ENCODE results near the gene MRC1.

The MRC1 gene

DNA sequence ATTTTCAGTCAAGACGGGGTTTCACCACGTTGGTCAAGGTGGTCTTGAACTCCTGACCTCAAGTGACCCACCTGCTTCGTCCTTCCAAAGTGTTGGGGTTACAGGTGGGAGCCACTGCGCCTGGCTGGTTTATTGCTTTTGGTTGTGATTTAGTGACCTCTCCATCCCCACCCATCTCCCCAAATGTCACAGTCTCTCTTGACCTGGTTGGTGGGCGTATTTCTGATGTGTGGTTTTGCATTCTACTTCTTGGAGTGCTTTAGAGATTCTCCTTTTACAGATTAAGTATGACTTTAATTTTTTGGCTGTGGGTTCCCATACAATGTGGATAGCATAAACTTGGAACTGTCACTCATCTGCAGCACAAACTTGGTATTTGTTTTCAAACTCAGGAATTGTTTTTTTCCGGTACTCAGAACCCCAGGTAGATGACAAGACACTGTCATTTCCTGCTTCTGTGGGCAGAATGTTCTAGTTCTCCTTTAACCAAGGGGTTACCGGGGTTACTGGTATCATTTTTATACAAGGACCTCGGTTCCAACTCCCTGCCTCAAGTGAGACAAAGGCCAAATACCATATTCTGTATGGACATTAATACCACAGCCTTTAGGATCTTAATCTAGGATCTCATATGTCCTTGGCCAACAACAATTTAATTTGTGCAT, 50.5 kb downstream of the MRC1 start:
- Histone ChIP-seq H3K9me3 (ENCODE audit: control insufficient read depth in 1 of 2, low read length in 2 of 2) (no peaks in the 10 kb centered on the region), H3K36me3 (ENCODE audit: control insufficient read depth in 1 of 2, insufficient read depth in 2 of 2, low read length in 2 of 2) (no peaks in the 10 kb centered on the region), H3K27me3 (ENCODE audit: control insufficient read depth in 1 of 2, insufficient read depth in 2 of 2, low read length in 2 of 2) (no peaks in the 10 kb centered on the region), H3K4me3 (ENCODE audit: low read depth in 1 of 2, low read length in 2 of 2) (no peak overlapping the region), H3K9ac (ENCODE audit: low read depth in 1 of 2, low read length in 2 of 2) (no peak overlapping the region), H3K27ac (ENCODE audit: low read depth, low read length) (no peak overlapping the region), H3K4me1 (ENCODE audit: control insufficient read depth in 1 of 2, insufficient read depth in 2 of 2, low read length in 2 of 2) (no peaks in the 10 kb centered on the region)

DNA sequence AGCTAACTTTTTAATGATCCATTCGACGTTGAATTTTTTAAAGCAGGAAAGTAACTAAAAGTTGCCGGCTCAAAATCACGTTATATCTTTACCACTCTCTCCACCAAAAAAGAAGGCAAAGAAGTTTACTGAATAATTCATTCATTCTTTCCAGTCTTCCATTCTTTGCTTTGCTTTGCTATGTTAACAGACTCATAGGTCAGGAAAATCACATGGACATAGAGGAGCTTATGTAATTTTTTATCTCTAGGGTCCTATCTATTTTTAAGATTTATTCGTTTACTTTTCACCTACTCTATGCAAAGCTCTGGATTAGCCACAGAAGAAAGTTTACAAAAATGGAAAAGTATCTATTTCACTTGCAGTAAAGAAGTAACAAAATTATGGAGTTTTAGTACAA, 52.6 kb downstream of the MRC1 start:
- no peaks in the 10 kb centered on the region for H3K36me3 ChIP-seq (ENCODE audit: control insufficient read depth in 1 of 2, insufficient read depth in 2 of 2, low read length in 2 of 2)
- no peak overlapping the region for H3K27ac ChIP-seq (ENCODE audit: low read depth, low read length)
- no peaks in the 10 kb centered on the region for H3K9me3 ChIP-seq (ENCODE audit: control insufficient read depth in 1 of 2, low read length in 2 of 2)
- H3K4me3 ChIP-seq (ENCODE audit: low read depth in 1 of 2, low read length in 2 of 2) = no peak overlapping the region
- H3K27me3 ChIP-seq (ENCODE audit: control insufficient read depth in 1 of 2, insufficient read depth in 2 of 2, low read length in 2 of 2) = no peaks in the 10 kb centered on the region
- no peak overlapping the region for H3K9ac ChIP-seq (ENCODE audit: low read depth in 1 of 2, low read length in 2 of 2)
- no peaks in the 10 kb centered on the region for H3K4me1 ChIP-seq (ENCODE audit: control insufficient read depth in 1 of 2, insufficient read depth in 2 of 2, low read length in 2 of 2)

DNA sequence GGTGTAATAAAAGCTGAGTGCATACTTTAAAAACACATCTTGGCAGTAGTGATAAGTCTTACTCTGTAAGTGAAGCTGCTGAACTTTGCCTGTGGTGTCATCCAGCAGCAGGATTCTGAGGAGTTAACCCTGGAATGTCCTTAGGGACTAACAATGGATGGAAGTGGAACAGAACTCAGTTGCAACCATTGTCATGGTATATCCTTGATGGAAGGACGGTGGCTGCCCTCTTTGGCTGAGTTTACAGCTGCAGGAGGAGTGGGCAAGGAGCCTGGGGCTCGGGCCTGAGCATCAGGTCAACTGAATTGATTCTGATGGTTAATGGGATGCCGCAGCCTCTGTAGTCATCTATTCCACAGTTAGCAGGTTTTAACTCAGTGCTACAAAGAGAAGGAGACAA, 56.2 kb downstream of the MRC1 start:
- H3K9me3 ChIP-seq (ENCODE audit: control insufficient read depth in 1 of 2, low read length in 2 of 2) = no peaks in the 10 kb centered on the region
- H3K27ac ChIP-seq (ENCODE audit: low read depth, low read length) = no peak overlapping the region
- H3K27me3 ChIP-seq (ENCODE audit: control insufficient read depth in 1 of 2, insufficient read depth in 2 of 2, low read length in 2 of 2) = no peaks in the 10 kb centered on the region
- H3K36me3 ChIP-seq (ENCODE audit: control insufficient read depth in 1 of 2, insufficient read depth in 2 of 2, low read length in 2 of 2) = no peaks in the 10 kb centered on the region
- no peaks in the 10 kb centered on the region for H3K4me1 ChIP-seq (ENCODE audit: control insufficient read depth in 1 of 2, insufficient read depth in 2 of 2, low read length in 2 of 2)
- H3K9ac ChIP-seq (ENCODE audit: low read depth in 1 of 2, low read length in 2 of 2) = no peak overlapping the region
- H3K4me3 ChIP-seq (ENCODE audit: low read depth in 1 of 2, low read length in 2 of 2) = no peak overlapping the region

DNA sequence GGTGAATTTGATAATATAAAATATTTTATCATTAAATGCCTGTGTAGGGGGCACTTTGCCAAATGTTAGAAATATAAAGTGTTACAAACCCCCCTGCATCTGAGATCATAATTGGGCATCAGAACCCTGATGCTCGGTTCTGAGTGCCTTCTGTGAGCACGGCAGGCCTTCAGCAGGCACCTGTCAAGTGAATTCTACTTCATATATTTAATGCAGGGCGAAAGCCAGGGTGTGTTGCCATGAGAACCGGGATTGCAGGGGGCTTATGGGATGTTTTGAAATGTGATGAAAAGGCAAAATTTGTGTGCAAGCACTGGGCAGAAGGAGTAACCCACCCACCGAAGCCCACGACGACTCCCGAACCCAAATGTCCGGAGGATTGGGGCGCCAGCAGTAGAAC, 57.2 kb downstream of the MRC1 start:
- H3K4me3 ChIP-seq (ENCODE audit: low read depth in 1 of 2, low read length in 2 of 2) = no peak overlapping the region
- no peaks in the 10 kb centered on the region for H3K27me3 ChIP-seq (ENCODE audit: control insufficient read depth in 1 of 2, insufficient read depth in 2 of 2, low read length in 2 of 2)
- H3K4me1 ChIP-seq (ENCODE audit: control insufficient read depth in 1 of 2, insufficient read depth in 2 of 2, low read length in 2 of 2) = no peaks in the 10 kb centered on the region
- H3K36me3 ChIP-seq (ENCODE audit: control insufficient read depth in 1 of 2, insufficient read depth in 2 of 2, low read length in 2 of 2) = no peaks in the 10 kb centered on the region
- no peak overlapping the region for H3K27ac ChIP-seq (ENCODE audit: low read depth, low read length)
- H3K9ac ChIP-seq (ENCODE audit: low read depth in 1 of 2, low read length in 2 of 2) = no peak overlapping the region
- H3K9me3 ChIP-seq (ENCODE audit: control insufficient read depth in 1 of 2, low read length in 2 of 2) = no peaks in the 10 kb centered on the region

DNA sequence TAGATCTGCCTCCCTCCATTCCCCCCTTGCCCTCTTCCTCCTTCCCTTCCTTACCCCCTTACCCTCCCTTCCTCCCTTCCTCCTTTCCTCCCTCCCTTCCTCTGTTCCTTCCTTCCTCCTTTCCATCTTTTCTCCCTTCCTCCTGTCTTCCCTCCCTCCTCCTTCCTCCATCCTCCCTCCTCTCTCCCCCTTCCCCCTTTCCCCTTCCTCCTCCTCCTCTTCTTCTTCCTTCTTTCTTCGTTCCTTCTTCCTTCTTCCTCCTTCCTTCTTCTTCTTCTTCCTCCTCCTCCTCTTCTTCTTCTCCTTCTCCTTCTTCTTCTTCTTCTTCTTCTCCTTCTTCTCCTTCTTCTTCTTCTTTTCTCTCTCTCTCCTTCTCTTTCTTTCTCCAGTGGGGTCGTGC, 57.9 kb downstream of the MRC1 start:
- Histone ChIP-seq H3K4me1 (ENCODE audit: control insufficient read depth in 1 of 2, insufficient read depth in 2 of 2, low read length in 2 of 2) (no peaks in the 10 kb centered on the region), H3K36me3 (ENCODE audit: control insufficient read depth in 1 of 2, insufficient read depth in 2 of 2, low read length in 2 of 2) (no peaks in the 10 kb centered on the region), H3K27ac (ENCODE audit: low read depth, low read length) (no peak overlapping the region), H3K27me3 (ENCODE audit: control insufficient read depth in 1 of 2, insufficient read depth in 2 of 2, low read length in 2 of 2) (no peaks in the 10 kb centered on the region), H3K4me3 (ENCODE audit: low read depth in 1 of 2, low read length in 2 of 2) (no peak overlapping the region), H3K9ac (ENCODE audit: low read depth in 1 of 2, low read length in 2 of 2) (no peak overlapping the region), H3K9me3 (ENCODE audit: control insufficient read depth in 1 of 2, low read length in 2 of 2) (no peaks in the 10 kb centered on the region)

DNA sequence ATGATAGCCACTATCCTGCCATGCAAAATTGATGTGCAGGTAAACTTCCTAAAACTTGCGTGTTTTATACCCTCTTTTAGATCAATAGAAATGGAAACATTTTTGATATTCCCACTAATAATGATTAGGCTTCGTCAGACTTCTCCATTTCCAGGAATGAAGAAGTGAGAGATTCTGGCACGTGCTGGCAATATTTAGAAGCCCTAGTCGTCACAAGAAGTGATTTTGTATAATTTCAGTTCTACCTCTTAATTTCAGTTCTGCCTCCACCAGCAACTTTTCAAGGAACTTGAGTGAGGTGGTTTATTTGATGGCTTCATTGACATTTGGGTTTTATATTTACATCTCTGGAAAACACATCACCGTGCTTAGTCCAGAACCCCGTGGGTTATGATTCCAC, 61.9 kb downstream of the MRC1 start:
- Histone ChIP-seq H3K36me3 (ENCODE audit: control insufficient read depth in 1 of 2, insufficient read depth in 2 of 2, low read length in 2 of 2) (no peaks in the 10 kb centered on the region), H3K4me3 (ENCODE audit: low read depth in 1 of 2, low read length in 2 of 2) (no peak overlapping the region), H3K27me3 (ENCODE audit: control insufficient read depth in 1 of 2, insufficient read depth in 2 of 2, low read length in 2 of 2) (no peaks in the 10 kb centered on the region), H3K4me1 (ENCODE audit: control insufficient read depth in 1 of 2, insufficient read depth in 2 of 2, low read length in 2 of 2) (no peaks in the 10 kb centered on the region), H3K9ac (ENCODE audit: low read depth in 1 of 2, low read length in 2 of 2) (no peak overlapping the region), H3K27ac (ENCODE audit: low read depth, low read length) (no peak overlapping the region), H3K9me3 (ENCODE audit: control insufficient read depth in 1 of 2, low read length in 2 of 2) (no peaks in the 10 kb centered on the region)

DNA sequence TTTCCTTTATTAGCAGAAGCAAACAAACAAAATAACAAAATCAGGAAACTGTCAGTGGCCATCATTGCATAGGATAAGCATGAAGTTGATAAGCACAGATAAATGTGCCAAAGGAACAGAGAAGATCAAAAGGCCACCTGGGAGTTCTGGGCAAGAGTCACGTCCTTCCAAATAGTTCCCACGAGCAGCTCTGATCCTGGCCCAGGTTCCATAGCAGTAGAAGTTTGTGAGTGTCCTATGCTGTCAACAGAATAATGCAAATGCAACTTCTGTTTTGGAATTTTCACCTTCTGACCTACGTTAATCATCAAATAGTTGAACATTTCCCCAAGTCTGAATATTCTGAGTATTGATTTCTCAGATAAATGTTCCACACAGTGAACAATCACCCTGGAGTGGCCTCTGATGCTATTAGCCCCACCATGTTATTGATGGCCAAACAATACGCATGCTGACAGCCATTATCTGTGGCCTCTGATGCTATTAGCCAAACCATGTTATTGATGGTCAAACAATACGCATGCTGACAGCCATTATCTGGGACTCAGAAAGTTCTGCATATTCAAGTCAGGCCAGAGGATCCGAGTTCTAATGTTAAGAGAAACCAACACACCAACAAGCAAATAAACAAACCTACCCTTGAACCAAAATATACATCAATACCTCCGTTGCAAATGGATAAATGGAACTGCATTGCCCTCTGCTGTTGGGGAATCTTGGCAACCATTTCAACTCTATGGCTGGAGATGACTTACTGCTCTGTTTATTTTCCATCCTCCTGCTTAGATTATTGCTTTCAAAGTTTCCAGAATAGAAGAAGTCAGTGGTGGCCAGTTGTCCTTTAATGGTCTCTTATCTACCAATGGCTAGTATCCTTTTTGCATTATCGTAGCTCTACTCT, 63.3 kb downstream of the MRC1 start:
- Histone ChIP-seq H3K9me3 (ENCODE audit: control insufficient read depth in 1 of 2, low read length in 2 of 2) (no peaks in the 10 kb centered on the region), H3K36me3 (ENCODE audit: control insufficient read depth in 1 of 2, insufficient read depth in 2 of 2, low read length in 2 of 2) (no peaks in the 10 kb centered on the region), H3K27ac (ENCODE audit: low read depth, low read length) (no peak overlapping the region), H3K9ac (ENCODE audit: low read depth in 1 of 2, low read length in 2 of 2) (no peak overlapping the region), H3K4me1 (ENCODE audit: control insufficient read depth in 1 of 2, insufficient read depth in 2 of 2, low read length in 2 of 2) (no peaks in the 10 kb centered on the region), H3K27me3 (ENCODE audit: control insufficient read depth in 1 of 2, insufficient read depth in 2 of 2, low read length in 2 of 2) (no peaks in the 10 kb centered on the region), H3K4me3 (ENCODE audit: low read depth in 1 of 2, low read length in 2 of 2) (no peak overlapping the region)

DNA sequence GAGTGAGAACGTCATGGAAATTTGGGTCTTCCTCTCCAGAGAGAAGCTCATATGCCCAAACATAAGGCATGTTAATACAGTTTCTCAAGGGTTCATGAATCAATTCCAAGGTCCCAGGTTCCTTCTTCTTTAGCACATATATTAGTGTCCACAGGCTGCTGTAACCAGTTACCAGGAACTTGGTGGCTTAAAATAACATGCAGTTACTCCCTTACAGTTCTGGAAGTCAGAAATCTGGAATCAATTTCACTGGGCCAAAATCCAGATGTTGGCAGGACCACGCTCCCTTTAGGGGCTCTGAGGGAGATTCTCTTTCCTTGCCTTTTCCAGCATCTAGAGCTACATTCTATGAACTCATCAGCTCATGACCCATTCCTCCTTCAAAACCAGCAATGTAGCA, 64.8 kb downstream of the MRC1 start:
- H3K9me3 ChIP-seq (ENCODE audit: control insufficient read depth in 1 of 2, low read length in 2 of 2) = no peaks in the 10 kb centered on the region
- H3K36me3 ChIP-seq (ENCODE audit: control insufficient read depth in 1 of 2, insufficient read depth in 2 of 2, low read length in 2 of 2) = no peaks in the 10 kb centered on the region
- no peak overlapping the region for H3K4me3 ChIP-seq (ENCODE audit: low read depth in 1 of 2, low read length in 2 of 2)
- no peaks in the 10 kb centered on the region for H3K27me3 ChIP-seq (ENCODE audit: control insufficient read depth in 1 of 2, insufficient read depth in 2 of 2, low read length in 2 of 2)
- no peaks in the 10 kb centered on the region for H3K4me1 ChIP-seq (ENCODE audit: control insufficient read depth in 1 of 2, insufficient read depth in 2 of 2, low read length in 2 of 2)
- no peak overlapping the region for H3K9ac ChIP-seq (ENCODE audit: low read depth in 1 of 2, low read length in 2 of 2)
- H3K27ac ChIP-seq (ENCODE audit: low read depth, low read length) = no peak overlapping the region

DNA sequence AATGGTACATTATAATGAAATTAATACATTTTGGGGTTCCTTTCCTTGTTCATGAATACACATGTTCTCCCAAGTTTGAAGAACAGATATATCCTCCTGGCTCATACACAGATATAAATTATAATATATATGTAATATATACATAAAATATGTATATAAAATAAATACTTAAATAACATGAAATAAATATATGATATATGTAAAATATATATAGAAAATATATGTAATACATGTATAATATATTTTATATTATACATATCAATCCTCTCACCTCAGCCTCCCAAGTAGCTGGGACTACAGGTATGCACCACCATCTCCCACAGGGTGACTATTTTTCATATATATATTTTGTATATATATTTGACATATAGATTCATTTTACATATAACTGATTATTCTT, 68.0 kb downstream of the MRC1 start:
- Histone ChIP-seq H3K9me3 (ENCODE audit: control insufficient read depth in 1 of 2, low read length in 2 of 2) (no peaks in the 10 kb centered on the region), H3K9ac (ENCODE audit: low read depth in 1 of 2, low read length in 2 of 2) (no peak overlapping the region), H3K27me3 (ENCODE audit: control insufficient read depth in 1 of 2, insufficient read depth in 2 of 2, low read length in 2 of 2) (no peaks in the 10 kb centered on the region), H3K27ac (ENCODE audit: low read depth, low read length) (no peak overlapping the region), H3K36me3 (ENCODE audit: control insufficient read depth in 1 of 2, insufficient read depth in 2 of 2, low read length in 2 of 2) (no peaks in the 10 kb centered on the region), H3K4me3 (ENCODE audit: low read depth in 1 of 2, low read length in 2 of 2) (no peak overlapping the region), H3K4me1 (ENCODE audit: control insufficient read depth in 1 of 2, insufficient read depth in 2 of 2, low read length in 2 of 2) (no peaks in the 10 kb centered on the region)

DNA sequence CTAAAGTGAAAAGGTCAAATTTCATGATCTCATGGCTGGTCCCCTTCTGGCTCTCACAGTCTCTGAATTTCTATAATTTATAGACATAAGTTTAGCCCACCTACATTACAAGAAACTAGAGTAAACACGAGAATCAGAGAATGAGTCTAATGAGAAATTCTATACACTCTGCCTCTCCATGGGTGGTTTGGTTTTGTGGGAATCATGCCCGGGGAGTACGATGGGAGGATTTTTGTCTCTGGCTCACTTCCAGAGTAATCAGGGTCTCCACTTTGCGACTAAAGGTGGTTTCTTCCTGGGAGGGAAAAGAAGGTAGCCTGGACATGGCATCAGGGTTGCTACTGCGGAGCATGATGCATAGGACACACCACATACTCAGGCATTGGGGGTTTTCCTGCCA, 69.7 kb downstream of the MRC1 start:
- Histone ChIP-seq H3K9me3 (ENCODE audit: control insufficient read depth in 1 of 2, low read length in 2 of 2) (no peaks in the 10 kb centered on the region), H3K27ac (ENCODE audit: low read depth, low read length) (no peak overlapping the region), H3K27me3 (ENCODE audit: control insufficient read depth in 1 of 2, insufficient read depth in 2 of 2, low read length in 2 of 2) (no peaks in the 10 kb centered on the region), H3K9ac (ENCODE audit: low read depth in 1 of 2, low read length in 2 of 2) (no peak overlapping the region), H3K4me1 (ENCODE audit: control insufficient read depth in 1 of 2, insufficient read depth in 2 of 2, low read length in 2 of 2) (no peaks in the 10 kb centered on the region), H3K4me3 (ENCODE audit: low read depth in 1 of 2, low read length in 2 of 2) (no peak overlapping the region), H3K36me3 (ENCODE audit: control insufficient read depth in 1 of 2, insufficient read depth in 2 of 2, low read length in 2 of 2) (no peaks in the 10 kb centered on the region)
